NT2/D1 (cell line): Measurements from ENCODE around the gene CDC42BPG.

Experiments used
- SUZ12 ChIP-seq: IDR thresholded peaks from 2 replicates; pipeline ENCODE4 v1.6.1; 2011; ENCODE audit not compliant: insufficient read length, insufficient read depth; ENCODE audit errors: extremely low read depth
- YY1 ChIP-seq: IDR thresholded peaks from 2 replicates; pipeline ENCODE4 v1.6.1; 2011; ENCODE audit not compliant: insufficient read length, insufficient read depth
- ZNF274 ChIP-seq: IDR thresholded peaks from 2 replicates; pipeline ENCODE4 v1.6.1; 2011; ENCODE audit warnings: mild to moderate bottlenecking, low read depth, low read length

DNA sequence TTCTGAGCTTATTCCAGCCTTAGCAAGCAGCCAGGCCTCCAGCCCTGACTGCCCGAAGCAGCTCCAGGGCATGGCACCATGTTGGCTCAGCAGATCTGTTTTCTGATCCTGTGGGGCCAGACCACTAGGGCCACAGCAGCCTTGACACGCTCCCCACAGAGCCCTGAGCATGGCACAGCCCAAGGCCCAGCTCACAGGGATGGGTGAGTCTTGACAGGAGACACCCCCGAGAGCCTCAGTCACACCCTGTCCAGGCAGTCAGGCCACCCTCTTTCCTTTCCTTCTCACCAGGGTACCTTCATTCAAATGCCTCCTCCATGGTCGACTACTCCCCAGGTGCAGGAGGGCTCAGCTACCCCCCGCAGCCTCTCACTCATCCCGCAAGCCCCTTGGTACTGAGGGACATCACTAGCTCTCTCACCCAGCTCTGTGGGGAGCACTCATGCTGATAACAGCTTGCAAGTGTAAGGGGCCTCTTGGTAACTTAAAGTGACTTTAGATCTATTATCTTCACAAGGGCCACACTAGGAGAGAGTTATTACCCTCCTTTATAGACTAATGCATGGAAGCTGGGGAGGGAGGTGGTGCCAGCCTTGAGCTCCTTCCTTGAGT is 3.9 kb upstream of the CDC42BPG start:
- TF ChIP-seq ZNF274 (no peak), SUZ12 (no peak), YY1 (no peak)
